ENCODE results near the gene SHROOM3.

SHROOM3 gene

GRCh38 chr4:76792418-76792817, 357.4 kb downstream of the SHROOM3 start:
- DNase-seq, result no peak

- DNase-seq, result no peak
These were observed 360.2 kb downstream of the SHROOM3 start for GRCh38 chr4:76795243-76795642.

GRCh38 chr4:76799140-76799539, 364.1 kb downstream of the SHROOM3 start:
- DNase-seq, result peak; percentile 73

- no peak for DNase-seq
These were observed 364.7 kb downstream of the SHROOM3 start for GRCh38 chr4:76799718-76800117.

GRCh38 chr4:76800902-76801301, 365.9 kb downstream of the SHROOM3 start:
- no peak for DNase-seq

GRCh38 chr4:76801621-76802235, 366.7 kb downstream of the SHROOM3 start:
- DNase-seq, result no peak

GRCh38 chr4:76802236-76803021, 367.4 kb downstream of the SHROOM3 start:
- DNase-seq, result no peak

- peak; percentile 6 for DNase-seq
These were observed 368.5 kb downstream of the SHROOM3 start for GRCh38 chr4:76803522-76803921.

GRCh38 chr4:76804096-76804495, 369.1 kb downstream of the SHROOM3 start:
- DNase-seq, result no peak

- no peak for DNase-seq
These were observed 371.3 kb downstream of the SHROOM3 start for GRCh38 chr4:76806346-76806745.

- DNase-seq, result no peak
These were observed 371.7 kb downstream of the SHROOM3 start for GRCh38 chr4:76806757-76807156.

- peak; percentile 12 for DNase-seq
These were observed 374.7 kb downstream of the SHROOM3 start for GRCh38 chr4:76809594-76810305.

- DNase-seq, result no peak
These were observed 376.8 kb downstream of the SHROOM3 start for GRCh38 chr4:76811604-76812412.

- no peak for DNase-seq
These were observed 378.0 kb downstream of the SHROOM3 start for GRCh38 chr4:76813070-76813469.

GRCh38 chr4:76821641-76822040, 386.6 kb downstream of the SHROOM3 start:
- no peak for DNase-seq

GRCh38 chr4:76822303-76822702, 387.3 kb downstream of the SHROOM3 start:
- no peak for DNase-seq

GRCh38 chr4:76823495-76823894, 388.5 kb downstream of the SHROOM3 start:
- no peak for DNase-seq

GRCh38 chr4:76830612-76830963, 395.6 kb downstream of the SHROOM3 start:
- no peak for DNase-seq

GRCh38 chr4:76830964-76831703, 396.1 kb downstream of the SHROOM3 start:
- DNase-seq, result no peak

- no peak for DNase-seq
These were observed 396.8 kb downstream of the SHROOM3 start for GRCh38 chr4:76831711-76832373.

Data from MV-4-11 (cell line).